GM13977 (cell line): Measurements from ENCODE around the gene OR1G1.
"Not testable (repeated sequence)": the region's sequence is repeated elsewhere in the genome, so short reads cannot be mapped to it uniquely, and the experiment has no call there.

ENCODE experiments used
- DNase-seq: peaks from one replicate; pipeline ENCODE4 v3.0.0; 2012; ENCODE audit warnings: low spot score
- in situ Hi-C: fragments of 300-500 bp; cut with MboI; formaldehyde crosslinking; loops from one replicate; pipeline ENCODE4 v1.12.0; 2022; ENCODE audit warnings: low sequenced_read_pairs, low pct_unique_long_range_greater_than_20kb, mixed read lengths, inconsistent platforms; ENCODE audit not compliant: unreplicated experiment
- TF ChIP-seq, protein P1 (sequence below): IDR thresholded peaks from 2 replicates; pipeline ENCODE4 v1.5.1; 2012; ENCODE audit warnings: mild to moderate bottlenecking, control low read depth; ENCODE audit not compliant: insufficient read depth; ENCODE audit errors: extremely low read depth, missing control alignments

OR1G1 gene

GRCh38 chr17:3127451-3127850 lies at the start of gene OR1G1:
TSS of gene OR1G1 (minus strand) at chr17:3127551. CDS start at chr17:3127551, 0 bp downstream.
- in situ Hi-C loops, result no loop called here

DNA sequence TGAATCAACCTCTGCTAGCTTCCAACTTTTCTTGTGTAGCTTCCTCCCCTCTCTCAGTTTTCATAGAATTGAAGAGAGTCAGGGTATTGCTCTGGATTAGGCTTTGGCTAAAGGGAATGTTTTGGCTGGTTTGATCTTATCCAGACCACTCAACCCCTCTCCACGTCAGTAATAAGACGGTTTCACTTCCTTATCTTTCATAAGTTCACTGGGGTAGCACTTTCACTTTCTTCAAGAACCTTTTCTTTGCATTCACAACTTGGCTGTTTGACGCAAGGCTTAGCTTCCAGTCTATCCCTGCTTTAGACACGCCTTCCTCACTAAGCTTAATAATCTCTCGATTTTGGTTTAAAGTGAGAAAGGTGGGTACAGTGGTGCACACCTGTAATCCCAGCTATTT lies 40.2 kb upstream of the OR1G1 start:
- peak; percentile 15 for DNase-seq
- TF ChIP-seq, protein P1, sequence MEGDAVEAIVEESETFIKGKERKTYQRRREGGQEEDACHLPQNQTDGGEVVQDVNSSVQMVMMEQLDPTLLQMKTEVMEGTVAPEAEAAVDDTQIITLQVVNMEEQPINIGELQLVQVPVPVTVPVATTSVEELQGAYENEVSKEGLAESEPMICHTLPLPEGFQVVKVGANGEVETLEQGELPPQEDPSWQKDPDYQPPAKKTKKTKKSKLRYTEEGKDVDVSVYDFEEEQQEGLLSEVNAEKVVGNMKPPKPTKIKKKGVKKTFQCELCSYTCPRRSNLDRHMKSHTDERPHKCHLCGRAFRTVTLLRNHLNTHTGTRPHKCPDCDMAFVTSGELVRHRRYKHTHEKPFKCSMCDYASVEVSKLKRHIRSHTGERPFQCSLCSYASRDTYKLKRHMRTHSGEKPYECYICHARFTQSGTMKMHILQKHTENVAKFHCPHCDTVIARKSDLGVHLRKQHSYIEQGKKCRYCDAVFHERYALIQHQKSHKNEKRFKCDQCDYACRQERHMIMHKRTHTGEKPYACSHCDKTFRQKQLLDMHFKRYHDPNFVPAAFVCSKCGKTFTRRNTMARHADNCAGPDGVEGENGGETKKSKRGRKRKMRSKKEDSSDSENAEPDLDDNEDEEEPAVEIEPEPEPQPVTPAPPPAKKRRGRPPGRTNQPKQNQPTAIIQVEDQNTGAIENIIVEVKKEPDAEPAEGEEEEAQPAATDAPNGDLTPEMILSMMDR, result no peak
- in situ Hi-C loops, result no loop called here

More at GRCh38 chr17:3127451-3127850, at the start of gene OR1G1:
- DNase-seq, result no peak
- TF ChIP-seq, protein P1, result no peak

- DNase-seq, result no peak
- in situ Hi-C loops, result no loop called here
Measured at GRCh38 chr17:3157218-3157617, 29.9 kb upstream of the OR1G1 start.

GRCh38 chr17:3137494-3137893 lies 10.1 kb upstream of the OR1G1 start:
- in situ Hi-C loops, DNase-seq: not testable (repeated sequence)

More at GRCh38 chr17:3157218-3157617, 29.9 kb upstream of the OR1G1 start:
- TF ChIP-seq, protein P1, result no peak

DNA sequence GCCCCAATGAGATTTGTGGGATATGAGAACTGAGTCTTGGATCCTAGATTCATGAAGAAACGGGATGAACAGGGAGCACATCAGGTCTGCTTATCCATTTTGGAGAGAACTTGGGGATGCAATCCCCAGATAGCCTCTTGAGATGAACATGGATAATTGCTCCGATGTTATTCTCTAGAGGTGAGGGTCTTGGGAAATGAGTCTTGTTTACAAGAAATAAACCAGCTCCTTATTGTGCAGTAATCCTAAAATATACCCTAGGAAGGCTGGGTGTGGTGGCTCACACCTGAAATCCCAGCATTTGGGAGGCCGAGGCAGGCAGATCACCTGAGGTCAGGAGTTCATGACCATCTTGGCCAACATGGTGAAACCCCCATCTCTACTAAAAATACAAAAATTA lies 23.0 kb downstream of the OR1G1 start, which contains the start of gene OR1D2:
Gene OR1D2 (minus strand): TSS at position 101 of the 400 bp plus-strand sequence. CDS start 11,426 bp downstream, outside the sequence.
- in situ Hi-C loops, result no loop called here

More for the DNA sequence above, 23.0 kb downstream of the OR1G1 start, which contains the start of gene OR1D2:
- TF ChIP-seq, protein P1, result no peak
- DNase-seq, result no peak
